Stomach smooth muscle (tissue), 2 donors: ENCODE measurements around the gene TRIM3.

Source experiments
- H3K27ac ChIP-seq: one replicate; pipeline ENCODE4 v1.7.0; 2013; ENCODE audit warnings: mild to moderate bottlenecking, low read length, inconsistent platforms
- H3K27me3 ChIP-seq, 2 donors: one replicate each; pipeline ENCODE4 v1.7.0; 2013; ENCODE audit warnings: low read length in 2 of 2; ENCODE audit not compliant: insufficient read depth in 2 of 2, control insufficient read depth in 1 of 2
- H3K36me3 ChIP-seq, 2 donors: one replicate each; pipeline ENCODE4 v1.7.0; 2013; ENCODE audit warnings: low read length in 2 of 2; ENCODE audit not compliant: control insufficient read depth in 2 of 2, insufficient read depth in 2 of 2
- H3K4me1 ChIP-seq: one replicate; pipeline ENCODE4 v1.7.0; 2013; ENCODE audit warnings: low read length; ENCODE audit not compliant: control insufficient read depth, insufficient read depth
- H3K4me3 ChIP-seq, 2 donors: one replicate each; pipeline ENCODE4 v1.7.0; 2013; ENCODE audit warnings: low read length in 2 of 2
- H3K9ac ChIP-seq, 2 donors: one replicate each; pipeline ENCODE4 v1.7.0; 2013; ENCODE audit warnings: low read length in 2 of 2, mild to moderate bottlenecking in 1 of 2
- H3K9me3 ChIP-seq, 2 donors: one replicate each; pipeline ENCODE4 v1.7.0; 2013; ENCODE audit warnings: low read length in 2 of 2; ENCODE audit not compliant: control insufficient read depth in 2 of 2
- donor health status: healthy.
- donor health status: Pancreatic carcinoma.

TRIM3 gene

DNA sequence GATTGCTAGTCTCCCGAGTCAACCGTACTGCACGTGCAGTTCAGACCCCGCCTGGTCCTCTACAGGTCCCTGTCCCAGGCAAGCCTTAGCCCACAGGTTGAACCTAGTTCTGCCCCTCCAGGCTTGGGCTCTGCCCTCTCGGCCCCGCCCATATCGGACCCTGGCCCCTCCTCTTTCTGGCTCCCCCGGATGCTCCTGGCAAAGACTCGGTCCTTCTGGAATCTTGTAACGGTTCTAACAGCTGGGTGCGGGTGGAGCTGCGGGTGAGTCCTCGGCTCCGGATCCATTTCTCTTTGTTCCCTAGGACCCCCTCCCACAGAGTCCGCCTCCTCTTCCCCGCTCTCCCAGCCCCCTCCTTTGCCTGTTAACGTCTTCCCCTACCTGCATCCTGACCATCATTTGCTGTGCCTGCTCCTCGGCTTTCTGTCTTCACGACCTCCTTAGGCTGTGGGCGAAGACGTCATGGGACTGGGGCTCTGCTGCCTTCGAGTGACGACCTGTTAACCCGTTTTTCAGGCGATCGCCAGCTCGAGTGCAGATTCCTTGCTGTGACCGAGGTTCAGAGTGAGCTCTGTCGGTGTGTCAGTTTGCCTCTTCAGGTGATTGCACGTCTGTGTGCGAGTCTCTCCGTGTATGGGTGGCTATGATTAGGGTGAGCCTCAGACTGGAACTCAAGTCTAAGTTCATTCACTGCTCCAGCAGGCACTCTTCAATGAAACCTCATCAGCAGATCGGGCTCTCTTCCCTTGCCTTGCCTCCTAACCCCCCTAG lies 23.5 kb upstream of the TRIM3 start, which contains the start of gene DNHD1:
TSS of gene DNHD1 (plus strand) at position 212 of the 771 bp plus-strand sequence. CDS start 936 bp downstream, outside the sequence.
- Histone ChIP-seq H3K27ac (peak within 1 kb of the TSS; percentile 58), H3K9ac (peak within 1 kb of the TSS; percentile 71 to 80), H3K4me3 (peak within 1 kb of the TSS; percentile 61 to 78), H3K4me1 (peaks cover 17% of the 10 kb centered on the region), H3K36me3 (peaks cover 11 to 15% of the 10 kb centered on the region in 2 donors), H3K27me3 (no peaks in the 10 kb centered on the region), H3K9me3 (no peaks in the 10 kb centered on the region)

DNA sequence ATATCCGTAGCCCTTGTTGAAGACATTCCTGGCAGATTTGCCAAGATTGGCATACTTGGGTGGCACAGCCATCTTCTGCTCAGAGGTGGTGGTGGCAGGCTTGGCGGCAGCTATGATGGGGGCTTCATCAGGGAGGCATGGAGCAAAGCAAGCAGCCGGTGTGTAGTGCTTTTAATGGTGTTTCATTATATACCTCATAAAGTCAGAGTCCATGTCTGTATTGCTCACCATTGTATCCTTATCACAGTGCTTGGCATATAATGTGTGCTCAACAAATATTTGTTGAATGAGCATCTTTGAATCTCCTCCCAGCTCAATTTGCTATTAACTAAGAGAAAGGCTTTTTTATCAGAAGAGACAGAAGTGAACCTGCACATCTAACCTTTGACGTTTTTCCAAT lies 15.6 kb upstream of the TRIM3 start:
- peaks cover 28 to 39% of the 10 kb centered on the region in 2 donors for H3K36me3 ChIP-seq
- no peaks in the 10 kb centered on the region for H3K27me3 ChIP-seq
- no peak overlapping the region for H3K4me3 ChIP-seq
- no peak overlapping the region for H3K9ac ChIP-seq
- H3K4me1 ChIP-seq, result no peaks in the 10 kb centered on the region
- no peak overlapping the region for H3K27ac ChIP-seq
- no peaks in the 10 kb centered on the region for H3K9me3 ChIP-seq

DNA sequence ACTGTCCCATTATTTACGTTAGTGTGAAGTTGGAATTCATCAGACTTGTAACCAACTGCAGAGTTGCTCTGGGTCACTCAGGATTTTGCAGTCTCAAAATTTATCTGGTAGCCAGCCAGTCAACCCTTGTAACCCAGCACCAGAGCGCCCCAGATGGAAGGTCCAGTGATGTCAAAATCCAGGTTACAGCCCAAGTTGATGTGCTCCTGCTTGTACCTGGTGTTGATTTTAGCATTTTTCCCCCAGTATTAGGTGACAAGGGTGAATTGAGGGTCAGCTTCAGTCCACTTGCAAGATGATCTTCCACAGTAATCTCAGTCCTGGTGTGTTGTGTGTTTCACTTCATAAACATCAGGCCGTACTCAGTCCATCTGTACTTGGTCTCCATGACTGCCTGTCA lies 15.1 kb upstream of the TRIM3 start:
- Histone ChIP-seq H3K9me3 (no peaks in the 10 kb centered on the region), H3K27me3 (no peaks in the 10 kb centered on the region), H3K27ac (no peak overlapping the region), H3K4me1 (no peaks in the 10 kb centered on the region), H3K9ac (no peak overlapping the region), H3K36me3 (peaks cover 28 to 38% of the 10 kb centered on the region in 2 donors), H3K4me3 (no peak overlapping the region)

DNA sequence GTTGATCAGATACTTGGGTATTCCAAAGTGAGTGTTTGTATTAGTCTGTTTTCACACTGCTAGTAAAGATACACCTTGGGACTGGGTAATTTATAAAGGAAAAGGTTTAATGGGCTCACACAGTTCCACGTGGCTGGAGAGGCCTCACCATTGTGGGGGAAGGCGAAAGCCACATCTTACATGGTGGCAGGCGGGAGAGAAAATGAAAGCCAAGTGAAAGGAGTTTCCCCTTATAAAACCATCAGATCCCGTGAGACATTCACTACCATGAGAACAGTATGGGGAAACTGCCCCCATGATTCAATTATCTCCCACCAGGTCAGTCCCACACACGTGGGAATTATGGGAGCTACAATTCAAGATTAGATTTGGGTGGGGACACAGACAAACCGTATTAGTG lies 14.6 kb upstream of the TRIM3 start:
- H3K4me1 ChIP-seq, result no peaks in the 10 kb centered on the region
- no peak overlapping the region for H3K27ac ChIP-seq
- peaks cover 26 to 35% of the 10 kb centered on the region in 2 donors for H3K36me3 ChIP-seq
- H3K9me3 ChIP-seq, result no peaks in the 10 kb centered on the region
- H3K9ac ChIP-seq, result no peak overlapping the region
- no peak overlapping the region for H3K4me3 ChIP-seq
- no peaks in the 10 kb centered on the region for H3K27me3 ChIP-seq

DNA sequence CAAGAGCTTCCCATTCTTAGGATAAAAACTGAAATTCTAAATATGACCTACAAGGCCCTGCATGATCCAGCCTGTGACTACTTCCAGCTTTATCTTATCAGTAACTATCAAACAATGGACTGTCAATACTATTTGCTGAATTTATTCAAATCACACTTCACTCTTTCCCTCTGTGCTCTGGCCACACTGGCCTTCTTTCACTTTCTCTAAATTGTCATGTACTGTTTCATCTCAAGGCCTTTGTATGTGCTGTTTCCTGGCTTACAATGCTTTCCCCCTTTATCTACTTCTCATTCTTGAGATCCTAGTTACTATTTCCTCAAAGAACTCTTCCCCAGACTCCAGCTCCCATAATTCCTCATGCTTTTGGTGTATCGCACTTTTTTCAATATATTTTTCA lies 13.2 kb upstream of the TRIM3 start:
- Histone ChIP-seq H3K9ac (no peak overlapping the region), H3K9me3 (no peaks in the 10 kb centered on the region), H3K27ac (no peak overlapping the region), H3K4me3 (no peak overlapping the region), H3K4me1 (peaks cover 10% of the 10 kb centered on the region), H3K36me3 (peaks cover 36 to 40% of the 10 kb centered on the region in 2 donors), H3K27me3 (no peaks in the 10 kb centered on the region)

DNA sequence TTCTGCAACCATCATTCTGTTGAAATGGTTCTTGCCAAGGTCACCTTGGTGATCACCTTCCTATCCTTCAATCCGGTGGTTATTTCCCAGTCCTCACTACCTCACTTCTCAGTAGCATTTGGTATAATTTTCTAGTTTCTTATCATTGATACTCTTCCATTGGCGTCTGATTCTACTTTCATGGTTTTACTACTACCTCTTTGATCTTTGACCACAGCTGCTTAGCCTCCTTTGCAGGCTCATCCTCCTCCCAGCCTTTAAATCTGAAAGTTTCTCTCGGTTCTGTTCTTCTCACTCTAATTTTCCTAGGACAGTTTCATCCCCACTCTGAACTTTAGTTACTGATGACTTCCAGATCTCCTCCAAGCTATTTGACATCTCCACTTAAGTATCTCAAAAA lies 12.5 kb upstream of the TRIM3 start:
- Histone ChIP-seq H3K4me1 (peaks cover 13% of the 10 kb centered on the region), H3K27ac (no peak overlapping the region), H3K4me3 (no peak overlapping the region), H3K9me3 (no peaks in the 10 kb centered on the region), H3K36me3 (peaks cover 36 to 39% of the 10 kb centered on the region in 2 donors), H3K27me3 (no peaks in the 10 kb centered on the region), H3K9ac (no peak overlapping the region)

DNA sequence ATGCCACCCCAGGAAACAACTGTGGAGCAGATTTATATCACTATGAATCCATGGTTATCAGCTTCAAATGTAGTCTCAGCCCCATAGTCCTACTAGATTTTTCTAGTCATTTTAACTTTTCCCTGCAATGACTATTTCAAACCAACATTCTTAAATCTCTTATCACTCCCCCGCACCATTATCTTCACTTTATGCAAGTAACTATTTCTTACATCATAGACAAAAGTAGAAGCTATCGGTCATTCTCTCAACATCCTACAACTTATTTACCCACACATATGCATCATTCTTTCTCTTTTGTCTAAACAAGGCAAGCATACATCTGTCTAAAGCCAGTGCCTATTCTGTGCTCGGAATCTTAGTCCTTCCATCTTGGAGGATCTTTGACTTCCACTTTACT lies 11.9 kb upstream of the TRIM3 start:
- peaks cover 36 to 39% of the 10 kb centered on the region in 2 donors for H3K36me3 ChIP-seq
- H3K4me3 ChIP-seq, result no peak overlapping the region
- peaks cover 18% of the 10 kb centered on the region for H3K4me1 ChIP-seq
- no peak overlapping the region for H3K9ac ChIP-seq
- no peak overlapping the region for H3K27ac ChIP-seq
- H3K27me3 ChIP-seq, result no peaks in the 10 kb centered on the region
- H3K9me3 ChIP-seq, result no peaks in the 10 kb centered on the region

DNA sequence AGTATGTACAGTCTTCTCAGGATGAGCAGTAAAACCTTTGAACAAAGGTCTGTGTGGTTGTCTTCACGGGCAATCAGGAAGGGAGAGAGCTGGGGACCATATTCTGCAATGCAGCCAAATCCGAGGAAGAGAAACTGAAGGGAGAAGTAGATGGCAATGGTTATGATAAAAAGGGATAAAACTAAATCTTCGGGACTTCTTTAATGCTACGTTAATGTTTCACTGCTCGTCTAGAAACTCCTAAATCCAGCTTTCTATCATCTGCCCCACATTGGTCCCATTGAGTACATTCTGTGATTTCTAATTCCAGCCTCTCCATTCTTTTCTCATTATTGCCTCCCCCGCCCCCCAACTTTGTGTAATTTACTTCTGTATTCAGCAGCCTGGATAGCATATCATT lies 9.3 kb upstream of the TRIM3 start:
- Histone ChIP-seq H3K9me3 (no peaks in the 10 kb centered on the region), H3K4me3 (no peak overlapping the region), H3K27me3 (no peaks in the 10 kb centered on the region), H3K27ac (no peak overlapping the region), H3K9ac (no peak overlapping the region), H3K36me3 (peaks cover 35 to 49% of the 10 kb centered on the region in 2 donors), H3K4me1 (peaks cover 29% of the 10 kb centered on the region)

DNA sequence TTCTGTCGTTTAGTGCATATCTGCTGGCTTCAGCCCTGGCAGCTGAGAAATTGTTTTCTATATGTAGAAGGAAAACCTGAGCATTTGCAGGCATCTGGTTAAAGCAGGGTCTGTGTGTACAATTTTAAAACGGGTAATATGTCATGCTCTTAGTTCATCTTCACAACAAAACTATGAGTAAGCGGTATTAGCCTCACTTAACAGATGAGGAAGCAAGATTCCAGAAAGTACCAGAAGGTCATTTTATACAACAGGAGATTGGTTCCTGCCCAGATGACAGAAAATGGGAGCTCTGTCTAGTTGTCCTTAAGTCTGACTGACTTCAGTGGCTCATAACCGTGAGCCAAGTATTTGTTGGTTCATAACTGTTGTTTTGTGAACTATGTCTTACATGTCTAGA lies 8.7 kb upstream of the TRIM3 start:
- H3K27me3 ChIP-seq, result no peaks in the 10 kb centered on the region
- peak overlapping the region; percentile 89 to 98 for H3K9ac ChIP-seq
- peak overlapping the region; percentile 92 for H3K27ac ChIP-seq
- no peaks in the 10 kb centered on the region for H3K9me3 ChIP-seq
- peaks cover 29% of the 10 kb centered on the region for H3K4me1 ChIP-seq
- H3K36me3 ChIP-seq, result peaks cover 38 to 52% of the 10 kb centered on the region in 2 donors
- peak overlapping the region; percentile 95 to 99 for H3K4me3 ChIP-seq

DNA sequence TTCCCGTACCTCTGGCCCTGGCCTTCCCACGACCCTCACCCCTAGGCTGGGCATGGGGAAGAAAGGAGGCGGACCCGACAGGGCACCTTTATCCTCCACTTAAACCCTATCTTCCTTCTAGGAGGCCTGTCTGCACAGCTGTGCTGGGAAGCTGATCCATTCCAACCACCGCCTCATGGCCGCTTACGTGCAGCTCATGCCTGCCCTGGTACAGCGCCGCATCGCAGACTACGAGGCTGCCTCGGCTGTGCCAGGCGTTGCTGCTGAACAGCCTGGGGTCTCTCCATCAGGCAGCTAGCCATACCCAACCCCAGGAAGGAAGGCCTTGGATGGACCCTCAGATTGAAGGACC lies 8.2 kb upstream of the TRIM3 start:
- Histone ChIP-seq H3K27me3 (no peaks in the 10 kb centered on the region), H3K4me3 (peak overlapping the region; percentile 95 to 99), H3K9me3 (no peaks in the 10 kb centered on the region), H3K9ac (peak overlapping the region; percentile 89 to 98), H3K36me3 (peaks cover 40 to 53% of the 10 kb centered on the region in 2 donors), H3K4me1 (peaks cover 29% of the 10 kb centered on the region), H3K27ac (peak overlapping the region; percentile 92)
